ENCODE data around the gene FOXN1. TPM values are rescaled to one million over a fixed set of nuclear protein-coding genes. Genes with fewer than 3 reads are reported as not detected.
"Not testable (repeated sequence)": the region's sequence is repeated elsewhere in the genome, so short reads cannot be mapped to it uniquely, and the experiment has no call there.

FOXN1 gene
- total RNA-seq, 2 donors from 2014 or later: 0.32 TPM; not detected in 1

GRCh38 chr17:28467456-28468025 lies 38.6 kb upstream of the FOXN1 start:
- Histone ChIP-seq H3K27me3 (no peaks in the 10 kb centered on the region), H3K9me3 (no peaks in the 10 kb centered on the region), H3K27ac (no peak overlapping the region), H3K4me1 (no peaks in the 10 kb centered on the region), H3K4me3 (no peak overlapping the region), H3K36me3 (no peaks in the 10 kb centered on the region), H3K9ac (ENCODE audit: low read depth in 2 of 2, low read length in 2 of 2) (no peak overlapping the region)
- intact Hi-C loops (cut with DNase I): no loop called here
- DNase-seq: no peak
- no peak for TF ChIP-seq CTCF (IDR thresholded peaks at IDR 0.05)

- H3K27me3 ChIP-seq; H3K27ac ChIP-seq; H3K4me3 ChIP-seq; H3K36me3 ChIP-seq; intact Hi-C loops (cut with DNase I); DNase-seq; H3K9me3 ChIP-seq; H3K9ac ChIP-seq (ENCODE audit: low read depth in 2 of 2, low read length in 2 of 2); H3K4me1 ChIP-seq: not testable (repeated sequence)
Measured at GRCh38 chr17:28468033-28468735, 38.0 kb upstream of the FOXN1 start.

GRCh38 chr17:28468781-28469180 lies 37.4 kb upstream of the FOXN1 start:
- no peak overlapping the region for H3K4me3 ChIP-seq
- H3K4me1 ChIP-seq: no peaks in the 10 kb centered on the region
- H3K36me3 ChIP-seq: no peaks in the 10 kb centered on the region
- H3K9me3 ChIP-seq: no peaks in the 10 kb centered on the region
- intact Hi-C loops (cut with DNase I): no loop called here
- DNase-seq: no peak
- TF ChIP-seq CTCF (IDR thresholded peaks at IDR 0.05): no peak
- H3K9ac ChIP-seq (ENCODE audit: low read depth in 2 of 2, low read length in 2 of 2): no peak overlapping the region
- H3K27me3 ChIP-seq: no peaks in the 10 kb centered on the region
- no peak overlapping the region for H3K27ac ChIP-seq

GRCh38 chr17:28469376-28469775 lies 36.8 kb upstream of the FOXN1 start:
- no peaks in the 10 kb centered on the region for H3K27me3 ChIP-seq
- no peak overlapping the region for H3K9ac ChIP-seq (ENCODE audit: low read depth in 2 of 2, low read length in 2 of 2)
- H3K4me1 ChIP-seq: no peaks in the 10 kb centered on the region
- intact Hi-C loops (cut with DNase I): no loop called here
- no peak overlapping the region for H3K27ac ChIP-seq
- no peaks in the 10 kb centered on the region for H3K36me3 ChIP-seq
- H3K4me3 ChIP-seq: no peak overlapping the region
- H3K9me3 ChIP-seq: no peaks in the 10 kb centered on the region
- no peak for TF ChIP-seq CTCF (IDR thresholded peaks at IDR 0.05)
- no peak for DNase-seq

- H3K27me3 ChIP-seq: no peaks in the 10 kb centered on the region
- H3K27ac ChIP-seq: no peak overlapping the region
Measured at GRCh38 chr17:28470266-28470913, 35.8 kb upstream of the FOXN1 start.

More at GRCh38 chr17:28470266-28470913, 35.8 kb upstream of the FOXN1 start:
- H3K4me1 ChIP-seq: no peaks in the 10 kb centered on the region
- H3K9ac ChIP-seq (ENCODE audit: low read depth in 2 of 2, low read length in 2 of 2): no peak overlapping the region
- no peak overlapping the region for H3K4me3 ChIP-seq
- no peak for DNase-seq
- intact Hi-C loops (cut with DNase I): no loop called here
- no peaks in the 10 kb centered on the region for H3K9me3 ChIP-seq
- H3K36me3 ChIP-seq: no peaks in the 10 kb centered on the region
- no peak for TF ChIP-seq CTCF (IDR thresholded peaks at IDR 0.05)
